Activated CD4-positive, alpha-beta T cell treated with anti-CD3 and anti-CD28 coated beads, Interleukin-2, Interleukin-4, amounts not matched to agents 100 ng/mL and 50 ng/mL, durations not matched to agents 16 hours and 8 hours (primary cell): ENCODE results near the gene SPTBN1.

Source experiments
- DNase-seq: peaks from one replicate; pipeline ENCODE4 v3.0.0-alpha.2; 2020; ENCODE audit warnings: low spot score

SPTBN1 gene

DNA sequence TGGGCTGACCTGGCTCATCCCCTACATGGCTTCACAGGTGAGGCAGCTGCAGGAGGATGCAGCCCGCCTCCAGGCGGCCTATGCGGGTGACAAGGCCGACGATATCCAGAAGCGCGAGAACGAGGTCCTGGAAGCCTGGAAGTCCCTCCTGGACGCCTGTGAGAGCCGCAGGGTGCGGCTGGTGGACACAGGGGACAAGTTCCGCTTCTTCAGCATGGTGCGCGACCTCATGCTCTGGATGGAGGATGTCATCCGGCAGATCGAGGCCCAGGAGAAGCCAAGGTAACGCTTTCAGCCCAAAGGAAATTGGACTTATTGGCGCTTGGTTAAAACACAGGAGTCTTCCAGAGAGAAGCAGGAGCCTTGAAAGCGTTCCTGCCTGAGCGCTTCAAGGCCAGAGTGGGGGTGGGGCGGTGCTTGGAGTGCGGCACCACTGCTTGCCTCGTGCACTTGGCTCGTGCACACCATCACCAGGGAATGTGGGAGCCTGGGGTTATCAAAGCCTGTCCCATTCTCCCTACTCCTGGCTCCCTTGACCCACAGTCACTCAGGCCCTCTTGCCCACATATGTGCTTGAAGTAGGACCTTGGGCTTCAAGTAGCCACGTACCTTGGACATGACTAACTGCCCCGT, 197.6 kb downstream of the SPTBN1 start:
- no peak for DNase-seq

DNA sequence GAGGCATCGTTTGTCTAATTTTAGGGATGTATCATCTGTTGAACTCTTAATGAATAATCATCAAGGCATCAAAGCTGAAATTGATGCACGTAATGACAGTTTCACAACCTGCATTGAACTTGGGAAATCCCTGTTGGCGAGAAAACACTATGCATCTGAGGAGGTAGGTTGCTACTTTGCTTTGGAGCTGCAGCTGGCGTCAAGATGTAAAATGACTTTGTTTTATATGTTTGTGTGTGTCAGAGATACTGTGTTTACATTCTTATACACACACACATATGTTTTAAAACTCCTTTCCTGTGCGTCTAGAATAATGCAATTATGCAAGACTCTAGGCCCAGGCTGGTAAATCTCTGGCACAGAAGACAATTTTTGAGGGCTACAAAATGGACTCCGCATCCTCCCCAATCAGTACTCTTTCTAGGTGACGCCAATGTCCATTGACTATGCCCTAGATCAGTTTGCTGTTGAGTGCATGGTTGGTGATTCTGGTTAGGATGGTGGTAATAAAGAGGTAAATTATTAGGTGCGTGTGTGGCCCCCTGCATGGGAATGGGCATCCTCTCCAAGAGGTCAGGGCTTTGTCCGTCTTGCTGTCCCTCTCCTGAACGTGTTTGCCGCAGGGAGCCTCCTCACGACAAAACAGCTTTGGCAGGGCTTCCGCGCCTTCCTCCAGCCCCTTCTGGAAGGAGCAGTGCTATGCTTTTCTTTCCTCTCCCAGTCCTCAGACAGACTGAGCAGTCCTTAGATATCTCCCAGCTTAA, 199.1 kb downstream of the SPTBN1 start:
- no peak for DNase-seq

DNA sequence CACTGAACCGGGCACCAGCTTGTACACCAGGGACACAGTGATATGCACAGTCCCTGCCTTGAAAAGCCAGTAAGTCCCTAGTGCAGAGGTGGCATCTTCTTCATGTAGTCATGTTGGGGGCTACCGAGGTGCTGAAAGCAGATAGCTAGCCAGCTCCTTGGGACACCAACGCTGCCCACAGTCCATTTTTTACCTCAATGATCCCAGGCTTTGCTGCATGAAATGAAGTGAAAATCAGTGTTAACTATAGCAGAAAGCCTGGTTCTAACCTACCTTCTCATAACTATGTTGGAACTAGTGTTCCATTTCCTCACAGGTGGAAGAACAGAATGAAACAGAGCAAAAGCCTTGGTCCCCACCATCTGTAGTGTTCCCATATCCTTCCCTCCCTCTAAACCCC, 200.7 kb downstream of the SPTBN1 start:
- no peak for DNase-seq

DNA sequence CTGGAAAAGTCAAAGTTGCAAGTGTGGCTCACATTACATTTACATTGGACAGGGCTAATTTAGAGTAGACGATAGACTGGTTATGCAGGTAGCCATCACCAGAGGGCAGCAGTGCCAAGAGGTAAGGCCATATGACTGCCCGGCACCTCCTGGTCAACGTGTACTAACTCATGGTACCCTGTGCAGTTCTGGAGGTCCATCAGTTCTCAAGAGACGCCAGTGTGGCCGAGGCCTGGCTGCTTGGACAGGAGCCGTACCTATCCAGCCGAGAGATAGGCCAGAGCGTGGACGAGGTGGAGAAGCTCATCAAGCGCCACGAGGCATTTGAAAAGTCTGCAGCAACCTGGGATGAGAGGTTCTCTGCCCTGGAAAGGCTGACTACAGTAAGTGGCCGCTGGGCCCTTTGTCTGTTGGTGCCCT, 201.5 kb downstream of the SPTBN1 start:
- DNase-seq = peak; percentile 36

DNA sequence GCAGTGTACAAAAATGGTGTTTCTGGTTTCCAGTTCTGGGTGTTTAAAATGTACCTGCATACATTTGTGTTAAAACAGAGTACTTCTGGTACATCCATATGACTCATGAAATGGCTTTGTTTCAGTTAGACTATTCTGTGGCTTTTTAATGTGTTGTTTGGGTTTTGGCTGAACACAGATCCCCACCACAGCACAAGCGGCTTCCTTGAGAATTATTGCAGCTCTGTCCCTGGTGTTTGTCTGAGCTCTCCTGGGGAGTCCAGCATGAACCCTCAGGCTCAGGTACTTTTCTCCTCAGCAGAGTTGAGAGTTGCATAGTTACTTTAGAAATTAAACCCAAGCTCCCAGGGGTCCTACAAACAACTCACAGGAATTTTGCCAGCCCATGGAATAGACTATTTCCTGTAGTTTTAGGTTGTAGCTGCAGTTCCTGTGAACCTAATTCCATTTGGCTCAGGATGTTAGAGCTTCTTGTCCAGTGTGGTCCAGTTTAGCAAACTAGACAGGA, 202.5 kb downstream of the SPTBN1 start:
- DNase-seq = peak; percentile 58

DNA sequence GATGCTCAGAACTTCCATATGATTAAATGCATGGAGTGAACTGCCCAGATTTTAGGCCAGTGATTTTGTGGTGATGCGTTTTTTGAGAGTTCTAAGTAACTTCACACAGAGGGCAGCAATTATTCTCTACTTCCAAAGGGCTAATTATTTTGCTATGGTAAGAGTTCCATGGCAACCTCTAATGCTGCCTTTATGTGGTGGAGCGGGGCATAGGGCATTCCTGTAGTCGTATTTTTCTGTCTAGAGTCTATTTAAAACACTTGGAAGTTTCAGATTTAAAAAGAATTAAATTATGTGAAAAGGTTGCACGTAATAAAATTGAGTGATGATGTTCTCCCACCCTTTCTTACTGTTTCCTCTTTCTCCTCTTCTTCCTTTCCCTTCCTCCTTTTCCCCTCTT, 203.4 kb downstream of the SPTBN1 start:
- DNase-seq = no peak

DNA sequence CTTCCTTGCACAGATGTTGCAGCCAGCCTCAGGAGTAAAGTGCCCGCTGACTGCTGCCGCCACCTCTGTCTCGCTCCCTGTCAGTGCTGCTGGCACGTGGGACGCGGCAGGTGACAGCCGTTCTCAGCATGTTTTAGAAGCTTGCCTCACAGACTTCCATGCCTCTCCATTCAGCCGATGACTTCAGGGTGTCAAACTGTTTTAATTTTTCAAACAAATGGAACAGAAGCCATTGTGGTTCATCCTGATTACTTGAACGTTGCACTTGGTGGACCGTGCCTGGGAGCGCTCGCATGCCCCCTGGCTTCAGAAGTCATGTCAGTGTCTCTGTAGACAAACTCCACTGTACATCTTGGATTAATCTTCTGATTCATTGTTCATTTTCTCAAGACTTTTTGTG, 204.6 kb downstream of the SPTBN1 start:
- DNase-seq = no peak

DNA sequence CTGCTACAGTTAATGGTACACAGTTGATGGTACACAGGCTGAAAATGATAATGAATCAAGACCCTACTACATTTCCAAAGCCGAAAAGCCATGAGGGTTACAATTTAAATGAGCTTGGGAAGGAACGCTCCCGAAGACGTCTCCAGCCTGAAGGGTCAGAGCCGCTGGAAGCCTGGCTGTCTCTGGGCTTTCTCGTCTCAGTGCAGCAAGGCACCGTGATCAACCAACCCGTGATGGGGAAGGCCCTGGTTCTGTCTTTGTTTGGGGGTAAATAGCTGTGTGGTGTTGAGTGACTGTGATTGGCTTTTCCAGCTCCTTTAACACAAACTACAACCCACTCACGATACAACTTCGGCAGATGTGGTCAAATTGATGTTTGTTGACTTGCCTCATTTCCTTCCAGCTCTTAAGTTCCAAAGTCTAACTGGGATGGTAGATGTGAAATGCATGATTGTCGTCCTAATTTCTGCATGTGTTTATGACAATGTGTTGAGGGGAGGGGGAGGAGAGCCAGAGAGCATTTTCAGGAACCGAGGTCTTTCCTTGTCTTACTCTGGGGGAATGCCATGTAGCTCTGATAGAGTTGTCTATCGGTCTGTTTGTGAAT, 207.4 kb downstream of the SPTBN1 start:
- no peak for DNase-seq

DNA sequence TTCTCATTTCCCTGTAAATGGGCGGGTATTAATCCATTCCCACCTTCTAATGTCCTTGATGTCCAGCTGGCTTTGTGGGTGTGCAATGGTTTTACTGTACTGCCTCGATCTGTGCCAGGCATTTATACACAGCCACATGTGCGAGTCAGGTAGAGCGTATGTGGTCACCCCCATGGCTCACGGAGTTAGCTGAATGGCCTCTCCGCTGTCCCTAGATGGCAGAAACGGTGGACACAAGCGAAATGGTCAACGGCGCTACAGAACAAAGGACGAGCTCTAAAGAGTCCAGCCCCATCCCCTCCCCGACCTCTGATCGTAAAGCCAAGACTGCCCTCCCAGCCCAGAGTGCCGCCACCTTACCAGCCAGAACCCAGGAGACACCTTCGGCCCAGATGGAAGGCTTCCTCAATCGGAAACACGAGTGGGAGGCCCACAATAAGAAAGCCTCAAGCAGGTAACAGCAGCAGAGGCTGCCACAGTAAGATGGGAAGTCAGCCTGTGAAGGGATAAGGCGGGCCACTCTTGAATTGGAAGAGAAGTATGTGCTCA, 208.2 kb downstream of the SPTBN1 start:
- DNase-seq = no peak

DNA sequence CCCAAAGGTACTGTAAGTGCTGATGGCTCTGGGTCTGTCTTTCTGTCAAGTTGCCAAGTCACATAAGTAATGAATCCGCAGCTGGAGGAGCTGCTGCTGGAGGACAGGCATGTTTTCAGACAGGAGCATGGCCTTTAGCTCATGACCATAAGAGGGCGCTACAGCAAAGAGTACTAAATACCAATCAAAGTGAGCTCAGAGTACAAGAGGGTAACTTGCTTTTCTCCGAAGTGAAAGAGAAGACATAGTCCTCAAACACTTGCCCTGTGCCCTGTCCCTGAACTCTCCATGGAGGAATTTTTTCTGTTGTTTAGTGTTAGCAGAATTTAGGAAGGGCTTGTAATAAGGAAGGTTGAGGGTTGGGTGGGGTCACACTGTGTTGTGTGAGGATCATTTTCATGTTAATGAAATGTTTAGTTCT, 209.3 kb downstream of the SPTBN1 start:
- peak; percentile 62 for DNase-seq

DNA sequence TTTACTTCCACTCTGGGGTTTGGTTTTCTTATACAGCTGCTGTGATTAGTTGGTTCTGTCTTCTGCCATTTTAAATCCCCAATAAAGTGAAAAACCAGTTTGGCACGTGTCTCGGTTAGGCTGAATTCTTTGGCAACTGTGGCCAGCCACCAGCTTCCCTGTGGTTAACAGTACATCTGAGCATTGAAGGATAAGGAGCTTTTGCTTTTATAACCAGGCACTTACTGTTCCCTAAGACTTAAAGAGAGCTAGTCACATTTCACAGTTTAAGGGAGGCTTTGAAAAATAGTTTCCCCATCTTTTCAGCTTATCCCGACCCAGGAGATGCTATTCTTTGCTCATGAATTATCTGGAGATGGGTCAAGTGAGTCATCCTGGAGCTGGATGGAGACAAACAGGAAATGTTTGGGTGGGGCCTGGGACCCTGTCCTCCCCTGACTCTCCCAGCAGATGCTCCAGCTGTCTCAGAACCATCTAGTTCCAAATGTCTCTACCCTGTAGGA, 210.1 kb downstream of the SPTBN1 start:
- no peak for DNase-seq

DNA sequence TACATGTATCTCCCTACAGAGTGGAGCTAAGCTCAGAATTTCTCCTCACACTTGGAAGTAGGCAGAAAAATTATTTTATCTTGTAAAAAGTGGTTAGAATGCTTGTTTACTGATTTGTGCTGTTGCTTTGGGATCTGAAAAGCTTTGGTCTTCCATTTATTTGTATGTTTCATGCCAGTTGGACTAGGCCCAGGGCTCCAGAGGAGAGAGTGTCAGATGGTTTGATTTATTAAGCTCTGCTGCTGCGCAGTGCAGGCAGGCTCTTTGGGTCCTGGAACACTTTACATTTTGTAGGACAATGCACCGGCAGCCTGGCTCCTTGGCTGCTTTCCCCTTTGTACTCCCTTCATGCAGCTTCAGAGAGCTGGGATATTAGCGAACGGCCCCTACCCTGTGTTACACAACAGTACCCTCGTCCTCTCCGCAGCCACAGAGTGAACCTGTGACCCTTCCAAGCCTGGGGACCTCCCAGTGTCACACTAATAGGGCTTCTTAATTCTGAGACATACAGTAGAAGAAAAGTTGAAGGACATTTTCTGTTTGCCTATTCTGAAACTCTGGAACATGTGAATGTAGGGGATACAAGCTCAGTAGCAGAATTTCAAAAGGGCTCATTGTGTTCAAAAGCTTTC, 210.6 kb downstream of the SPTBN1 start:
- DNase-seq = no peak

DNA sequence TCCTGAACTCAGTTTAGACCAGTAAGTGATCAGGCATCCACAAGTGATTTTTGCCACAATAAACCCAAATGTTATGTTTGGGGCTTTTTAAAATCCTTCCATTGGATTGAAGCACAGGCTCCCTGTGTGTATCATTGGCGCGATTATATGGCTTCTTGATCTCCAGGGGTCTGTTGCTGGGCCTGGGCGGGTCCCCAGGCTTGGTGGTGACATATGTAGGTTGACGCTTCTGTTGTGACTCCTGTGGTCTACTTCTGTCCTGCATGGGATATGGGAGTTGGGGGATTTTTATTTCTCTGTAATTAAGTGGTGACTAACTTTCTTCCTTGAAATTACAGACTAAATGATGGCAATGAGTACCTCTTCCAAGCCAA, 211.1 kb downstream of the SPTBN1 start:
- DNase-seq = no peak

DNA sequence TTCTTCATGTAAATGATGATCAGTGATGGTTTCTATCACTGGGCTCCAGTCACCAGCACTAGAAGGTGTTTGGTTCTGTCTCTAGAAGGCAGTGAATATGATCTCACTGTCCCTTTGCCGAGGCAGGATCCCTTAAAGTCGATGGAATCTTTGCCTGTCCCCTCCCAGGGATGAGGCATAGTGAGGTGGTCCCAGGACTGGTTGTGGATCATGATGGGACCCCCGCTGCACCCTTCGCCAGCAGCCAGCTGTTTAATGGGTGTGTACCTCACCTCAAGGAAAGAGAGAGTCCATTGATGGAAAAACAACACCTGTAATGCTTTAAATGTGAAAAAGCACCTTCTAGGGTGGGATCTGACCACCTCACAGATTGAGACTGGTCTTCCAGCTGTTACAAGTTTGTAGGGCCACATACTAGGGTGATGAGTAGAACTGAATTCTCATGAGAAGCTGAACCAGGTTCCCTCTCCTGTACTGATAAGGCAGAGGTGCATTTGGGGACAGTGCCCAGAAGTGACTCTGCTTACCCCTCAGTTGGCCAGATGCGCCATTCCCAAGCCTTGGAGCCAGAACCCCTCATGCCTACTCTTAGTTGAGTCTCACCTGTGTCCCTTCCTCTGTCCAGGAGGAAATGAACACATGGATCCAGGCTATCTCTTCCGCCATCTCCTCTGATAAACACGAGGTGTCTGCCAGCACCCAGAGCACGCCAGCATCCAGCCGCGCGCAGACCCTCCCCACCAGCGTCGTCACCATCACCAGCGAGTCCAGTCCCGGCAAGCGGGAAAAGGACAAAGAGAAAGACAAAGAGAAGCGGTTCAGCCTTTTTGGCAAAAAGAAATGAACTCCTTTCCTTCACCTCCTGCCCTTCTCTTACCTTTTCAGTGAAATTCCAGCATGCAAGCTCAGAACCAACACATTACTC, 211.9 kb downstream of the SPTBN1 start:
- no peak for DNase-seq

DNA sequence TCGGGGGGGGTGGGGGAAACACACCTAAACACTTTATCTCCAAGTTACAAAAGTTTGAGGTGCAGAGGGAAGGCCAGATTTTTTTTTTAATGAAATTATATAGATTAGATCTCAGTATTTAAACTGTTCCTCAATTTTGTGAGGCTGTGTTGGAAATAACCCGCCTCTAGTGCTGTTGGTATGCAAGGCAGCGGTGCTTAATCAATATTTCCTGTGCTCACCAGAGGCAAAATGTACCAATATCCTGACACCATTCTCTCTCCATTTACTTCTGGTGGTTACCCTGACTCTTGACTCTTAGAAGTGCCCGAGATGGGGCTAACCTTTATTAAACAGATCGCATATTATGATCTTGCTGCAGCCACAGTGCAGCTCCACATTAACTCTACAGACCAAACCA, 212.6 kb downstream of the SPTBN1 start:
- DNase-seq = no peak

DNA sequence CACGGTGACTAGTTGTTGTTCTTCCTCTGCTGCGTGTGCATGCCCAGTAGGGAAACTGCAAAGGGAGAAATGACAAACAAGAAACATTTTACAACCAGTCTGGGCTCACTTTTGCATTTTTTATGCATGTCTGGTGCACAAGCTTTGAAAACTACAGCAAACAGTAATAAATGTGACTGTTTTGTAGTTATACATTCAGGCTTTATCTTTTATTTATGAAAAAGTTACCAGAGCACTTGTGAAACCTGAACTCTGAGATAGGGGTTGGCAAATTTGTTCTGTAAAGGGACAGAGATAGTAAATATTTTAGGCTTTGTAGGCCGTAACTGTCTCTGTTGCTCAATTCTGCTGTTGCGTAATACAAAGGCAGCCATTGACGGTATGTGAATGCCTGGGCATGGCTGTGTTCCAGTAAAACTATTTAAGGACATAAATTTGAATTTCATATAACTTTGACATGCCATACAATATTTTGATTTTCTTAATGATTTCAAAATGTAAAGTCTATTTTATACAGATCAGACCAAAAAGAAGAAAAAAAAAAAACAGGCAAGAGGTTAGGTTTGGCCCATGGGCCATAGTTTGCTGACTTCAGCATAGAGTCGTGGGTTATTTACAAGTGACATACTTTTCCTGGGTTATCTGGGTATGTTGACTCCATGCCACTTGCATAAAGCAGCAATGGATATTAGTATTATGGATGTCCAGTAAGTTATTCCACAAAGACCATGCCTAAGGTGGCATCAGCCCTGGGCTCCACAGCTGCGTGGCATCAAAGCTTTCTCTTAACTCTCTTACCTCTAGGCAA, 213.8 kb downstream of the SPTBN1 start:
- DNase-seq = no peak

DNA sequence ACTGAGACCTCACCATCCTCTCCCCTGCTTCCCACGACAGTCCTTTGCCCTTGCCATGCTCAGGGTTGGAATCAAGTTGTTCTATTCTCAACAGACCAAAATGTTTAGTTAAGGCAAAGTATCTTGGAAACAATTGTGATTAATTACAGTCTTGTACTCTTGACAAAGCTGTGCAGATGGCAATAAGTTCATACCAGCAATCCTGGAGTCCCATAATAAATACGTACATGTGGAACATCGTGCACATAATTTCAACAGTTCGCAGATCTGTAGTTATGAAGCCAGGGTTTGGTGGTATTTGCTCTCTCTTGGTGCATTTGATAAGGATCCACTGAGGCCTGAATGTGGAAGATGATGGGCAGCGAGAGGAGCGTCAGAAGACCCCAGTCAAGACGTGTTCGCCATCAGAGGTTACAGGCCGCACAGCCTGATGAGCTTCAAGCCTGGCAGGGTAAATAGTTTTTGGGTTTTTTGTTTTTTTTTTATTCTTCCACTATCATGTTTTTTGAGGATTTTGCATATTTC, 214.4 kb downstream of the SPTBN1 start:
- no peak for DNase-seq

DNA sequence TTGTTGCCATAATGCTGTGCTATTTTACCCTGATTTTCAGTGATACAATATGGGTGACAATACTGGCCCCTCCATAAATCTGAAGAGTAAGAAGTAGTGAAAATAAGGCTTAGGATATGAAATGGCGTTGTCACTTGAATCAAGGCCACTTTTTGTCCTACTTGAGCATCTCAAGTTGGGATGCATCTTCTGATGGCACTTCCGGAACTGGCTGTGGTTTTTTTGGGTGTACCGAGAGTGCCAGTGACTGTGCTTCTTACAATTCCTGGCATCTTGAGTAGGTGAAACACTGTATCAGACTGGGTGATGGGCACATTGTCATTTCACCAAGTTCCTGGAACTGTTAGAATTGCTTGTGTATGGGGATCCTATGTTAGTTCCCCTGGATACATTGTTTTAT, 214.9 kb downstream of the SPTBN1 start:
- DNase-seq = no peak

DNA sequence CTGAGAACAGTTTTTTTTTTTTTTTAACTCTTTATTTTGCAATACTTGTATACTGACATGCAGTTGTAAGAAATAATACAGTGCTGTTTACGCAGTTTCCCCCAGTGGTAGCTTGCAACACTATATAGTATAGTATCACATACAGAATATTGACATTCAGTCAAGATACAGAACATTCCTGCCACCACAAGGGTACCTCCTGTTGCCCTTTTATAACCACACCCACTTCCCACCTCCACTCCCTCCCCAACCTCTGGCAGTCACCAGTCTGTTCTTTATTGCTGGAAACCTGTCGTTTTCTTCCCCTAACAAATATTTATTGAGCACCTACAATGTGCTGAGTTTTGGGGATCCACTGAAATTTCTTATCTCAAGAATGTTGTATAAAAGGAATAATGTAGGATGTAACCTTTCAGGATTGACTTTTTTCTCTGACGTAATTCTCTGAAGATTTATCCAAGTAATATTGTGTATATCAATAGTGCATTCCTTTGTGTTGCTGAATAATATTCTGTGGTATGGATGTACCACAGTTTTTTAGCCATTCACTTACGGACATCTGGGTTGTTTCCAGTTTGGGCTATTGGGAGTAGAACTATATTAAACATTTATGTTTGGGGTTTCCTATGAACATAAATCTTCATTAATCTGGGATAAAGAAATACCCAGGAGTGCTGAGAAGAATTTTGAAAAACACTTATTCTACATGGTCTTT, 215.9 kb downstream of the SPTBN1 start:
- no peak for DNase-seq
